Fibroblast of lung (primary cell): ENCODE data around the gene PIR.

Source experiments
- CTCF ChIP-seq, 2 donors: IDR thresholded peaks in 1 of 2; conservative IDR thresholded peaks in 1 of 2; 1 replicate in 1 of 2; 2 replicates in 1 of 2; pipeline ENCODE4 v1.5.1; 2011 to 2012; ENCODE audit warnings: low read length in 2 of 2, control low read depth in 1 of 2, inconsistent platforms in 1 of 2, low read depth in 1 of 2, mild to moderate bottlenecking in 1 of 2
- EZH2 ChIP-seq: IDR thresholded peaks from 2 replicates; pipeline ENCODE4 v1.5.1; 2012; ENCODE audit warnings: low read length, control low read depth, mild to moderate bottlenecking; ENCODE audit errors: missing control alignments

- TF ChIP-seq CTCF (conservative IDR thresholded peaks at IDR 0.05 in 1 of 2, IDR thresholded peaks at IDR 0.05 in 1 of 2; ENCODE audit: low read depth in 1 of 2, low read length in 2 of 2) (no peak), EZH2 (no peak)
Observed at GRCh38 chrX:15413101-15413500, 80.0 kb downstream of the PIR start.
